Thyroid gland (tissue), 4 donors: ENCODE measurements around the gene P4HA2.

Experiments
- POLR2A ChIP-seq, 2 donors: fragments of 450-650 bp; IDR thresholded peaks; one replicate each; pipeline ENCODE4 v1.6.1; 2017; ENCODE audit warnings: antibody characterized with exemption in 2 of 2, mild to moderate bottlenecking in 2 of 2, moderate library complexity in 1 of 2
- TF ChIP-seq, protein P1 (sequence below), 6 experiments: fragments of 200-600 bp in 3 of 6; fragments of 450-650 bp in 3 of 6; sonication (generic) in 3 of 6; IDR thresholded peaks; one replicate each; pipeline ENCODE4 v1.5.1; 2016 to 2019; ENCODE audit warnings: antibody characterized with exemption in 6 of 6, mild to moderate bottlenecking in 2 of 6, inconsistent platforms in 1 of 6, moderate library complexity in 1 of 6

DNA sequence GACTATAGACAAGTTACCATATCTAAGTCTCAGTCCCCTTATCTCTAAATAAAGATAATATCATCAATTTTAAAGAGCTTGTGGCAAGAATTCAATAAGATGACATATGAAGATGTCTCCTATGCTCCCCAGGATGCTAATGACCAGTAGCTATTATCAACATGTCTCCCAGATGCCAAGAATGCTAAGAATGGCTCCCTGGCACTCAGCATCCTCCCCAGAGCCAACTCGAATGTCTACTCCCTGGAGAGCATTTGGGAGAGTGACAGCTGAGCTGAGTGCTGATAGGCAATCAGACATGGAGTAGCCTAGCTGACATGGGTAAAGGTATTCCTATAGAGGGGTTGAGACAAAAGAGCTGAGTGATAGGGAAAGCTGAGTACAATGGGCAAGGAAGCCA, 15.9 kb downstream of the P4HA2 start:
- TF ChIP-seq, protein P1, sequence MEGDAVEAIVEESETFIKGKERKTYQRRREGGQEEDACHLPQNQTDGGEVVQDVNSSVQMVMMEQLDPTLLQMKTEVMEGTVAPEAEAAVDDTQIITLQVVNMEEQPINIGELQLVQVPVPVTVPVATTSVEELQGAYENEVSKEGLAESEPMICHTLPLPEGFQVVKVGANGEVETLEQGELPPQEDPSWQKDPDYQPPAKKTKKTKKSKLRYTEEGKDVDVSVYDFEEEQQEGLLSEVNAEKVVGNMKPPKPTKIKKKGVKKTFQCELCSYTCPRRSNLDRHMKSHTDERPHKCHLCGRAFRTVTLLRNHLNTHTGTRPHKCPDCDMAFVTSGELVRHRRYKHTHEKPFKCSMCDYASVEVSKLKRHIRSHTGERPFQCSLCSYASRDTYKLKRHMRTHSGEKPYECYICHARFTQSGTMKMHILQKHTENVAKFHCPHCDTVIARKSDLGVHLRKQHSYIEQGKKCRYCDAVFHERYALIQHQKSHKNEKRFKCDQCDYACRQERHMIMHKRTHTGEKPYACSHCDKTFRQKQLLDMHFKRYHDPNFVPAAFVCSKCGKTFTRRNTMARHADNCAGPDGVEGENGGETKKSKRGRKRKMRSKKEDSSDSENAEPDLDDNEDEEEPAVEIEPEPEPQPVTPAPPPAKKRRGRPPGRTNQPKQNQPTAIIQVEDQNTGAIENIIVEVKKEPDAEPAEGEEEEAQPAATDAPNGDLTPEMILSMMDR (IDR thresholded peaks at IDR 0.05): no peak
- TF ChIP-seq POLR2A (IDR thresholded peaks at IDR 0.05): no peak
